RKO (cell line): ENCODE results near the gene KIAA1217.

Experiments used
- DNase-seq: peaks from one replicate; pipeline ENCODE4 v3.0.0-alpha.2; 2016; ENCODE audit warnings: low spot score

The KIAA1217 gene

GRCh38 chr10:24590697-24591457 lies 381.9 kb downstream of the KIAA1217 start:
- DNase-seq: no peak

GRCh38 chr10:24596217-24596930 lies 387.4 kb downstream of the KIAA1217 start:
- no peak for DNase-seq

GRCh38 chr10:24597426-24597825 lies 388.5 kb downstream of the KIAA1217 start:
- DNase-seq: no peak
